H9 (cell line): ENCODE data around the gene CORO1C. TPM values are rescaled to one million over a fixed set of nuclear protein-coding genes. Genes with fewer than 3 reads are reported as not detected.

Source experiments
- DNase-seq: peaks from one replicate; pipeline ENCODE4 v3.0.0-alpha.2; 2017
- H2AFZ ChIP-seq: one replicate; pipeline ENCODE4 v1.6.1; 2013; ENCODE audit warnings: mild to moderate bottlenecking, low read length, control low read depth, moderate library complexity
- H2AK5ac ChIP-seq: 2 replicates; pipeline ENCODE4 v1.6.1; 2013; ENCODE audit warnings: low read length, control low read depth, mixed read lengths; ENCODE audit not compliant: insufficient read length
- H2BK120ac ChIP-seq: one replicate; pipeline ENCODE4 v1.6.1; 2013; ENCODE audit warnings: low read depth, mild to moderate bottlenecking, low read length, control low read depth, inconsistent platforms; ENCODE audit not compliant: poor library complexity, severe bottlenecking
- H2BK12ac ChIP-seq: 2 replicates; pipeline ENCODE4 v1.6.1; 2013; ENCODE audit warnings: low read length, control low read depth, mixed read lengths, low read depth; ENCODE audit not compliant: insufficient read length
- H2BK15ac ChIP-seq: 2 replicates; pipeline ENCODE4 v1.6.1; 2013; ENCODE audit warnings: low read depth, low read length, control low read depth
- H2BK20ac ChIP-seq: one replicate; pipeline ENCODE4 v1.6.1; 2013; ENCODE audit warnings: low read depth, mild to moderate bottlenecking, low read length, control low read depth, inconsistent platforms; ENCODE audit not compliant: poor library complexity, severe bottlenecking
- H2BK5ac ChIP-seq: 2 replicates; pipeline ENCODE4 v1.6.1; 2013; ENCODE audit warnings: low read length, control low read depth, mixed read lengths; ENCODE audit not compliant: insufficient read length
- H3K14ac ChIP-seq: 2 replicates; pipeline ENCODE4 v1.6.1; 2013; ENCODE audit warnings: low read length, control low read depth; ENCODE audit not compliant: insufficient read depth
- H3K18ac ChIP-seq: 2 replicates; pipeline ENCODE4 v1.6.1; 2013; ENCODE audit warnings: low read depth, mild to moderate bottlenecking, mixed read lengths, low read length, control low read depth; ENCODE audit not compliant: insufficient read length
- H3K23ac ChIP-seq: 2 replicates; pipeline ENCODE4 v1.6.1; 2013; ENCODE audit warnings: low read length, control low read depth, mixed read lengths, low read depth; ENCODE audit not compliant: insufficient read length
- H3K23me2 ChIP-seq: 2 replicates; pipeline ENCODE4 v1.6.1; 2013; ENCODE audit warnings: low read depth, mild to moderate bottlenecking, mixed read lengths, low read length, control low read depth; ENCODE audit not compliant: insufficient read length, poor library complexity, severe bottlenecking
- H3K27ac ChIP-seq: 2 replicates; pipeline ENCODE4 v1.5.1; 2013; ENCODE audit warnings: low read length, control low read depth, mixed read lengths, low read depth; ENCODE audit not compliant: insufficient read length
- H3K27me3 ChIP-seq: 2 replicates; pipeline ENCODE4 v1.6.1; 2013; ENCODE audit warnings: low read length, control low read depth, inconsistent platforms; ENCODE audit not compliant: insufficient read depth
- H3K4ac ChIP-seq: 2 replicates; pipeline ENCODE4 v1.6.1; 2013; ENCODE audit warnings: low read depth, mild to moderate bottlenecking, control low read depth, inconsistent platforms, low read length, moderate library complexity
- H3K4me1 ChIP-seq: 2 replicates; pipeline ENCODE4 v1.6.1; 2013; ENCODE audit warnings: low read length, control low read depth, inconsistent platforms; ENCODE audit not compliant: insufficient read depth
- H3K4me2 ChIP-seq: 2 replicates; pipeline ENCODE4 v1.6.1; 2013; ENCODE audit warnings: low read length, control low read depth, mixed read lengths; ENCODE audit not compliant: insufficient read length, insufficient read depth
- H3K56ac ChIP-seq: 2 replicates; pipeline ENCODE4 v1.6.1; 2013; ENCODE audit warnings: low read depth, mild to moderate bottlenecking, mixed read lengths, low read length, control low read depth; ENCODE audit not compliant: insufficient read length
- H3K79me1 ChIP-seq: 2 replicates; pipeline ENCODE4 v1.6.1; 2013; ENCODE audit warnings: low read depth, mild to moderate bottlenecking, moderate library complexity, low read length, control low read depth, inconsistent platforms; ENCODE audit not compliant: insufficient read depth, poor library complexity, severe bottlenecking
- H3K79me2 ChIP-seq: 2 replicates; pipeline ENCODE4 v1.6.1; 2013; ENCODE audit warnings: low read length, control low read depth, inconsistent platforms; ENCODE audit not compliant: insufficient read depth
- H3K9ac ChIP-seq: 2 replicates; pipeline ENCODE4 v1.6.1; 2013; ENCODE audit warnings: low read length, control low read depth, mixed read lengths; ENCODE audit not compliant: insufficient read length; ENCODE audit errors: extremely low read depth
- H3K9me3 ChIP-seq: one replicate; pipeline ENCODE4 v1.6.1; 2013; ENCODE audit warnings: low read depth, low read length, inconsistent platforms; ENCODE audit not compliant: control insufficient read depth
- H3T11ph ChIP-seq: one replicate; pipeline ENCODE4 v1.6.1; 2013; ENCODE audit warnings: mild to moderate bottlenecking, low read length, control low read depth, inconsistent platforms
- H4K20me1 ChIP-seq: one replicate; pipeline ENCODE4 v1.6.1; 2013; ENCODE audit not compliant: control insufficient read depth, insufficient read length, insufficient read depth
- H4K5ac ChIP-seq: 2 replicates; pipeline ENCODE4 v1.6.1; 2013; ENCODE audit warnings: low read depth, mild to moderate bottlenecking, mixed read lengths, low read length, control low read depth; ENCODE audit not compliant: insufficient read length
- H4K8ac ChIP-seq: replicated peaks from 2 replicates; pipeline ENCODE4 v1.6.1; 2013; ENCODE audit warnings: low read length, control low read depth, mixed read lengths, low read depth; ENCODE audit not compliant: insufficient read length
- H4K91ac ChIP-seq: 2 replicates; pipeline ENCODE4 v1.6.1; 2013; ENCODE audit warnings: low read depth, mild to moderate bottlenecking, moderate library complexity, mixed read lengths, low read length, control low read depth; ENCODE audit not compliant: insufficient read length
- H3K27ac Mint-ChIP-seq, 3 experiments: 2 replicates in 2 of 3; 3 replicates in 1 of 3; pipeline ENCODE4 v1.8.0; 2020 to 2021; ENCODE audit warnings: mixed read lengths in 3 of 3, mild to moderate bottlenecking in 1 of 3, moderate library complexity in 1 of 3
- H3K27me3 Mint-ChIP-seq: 2 replicates; pipeline ENCODE4 v1.8.0; 2021; ENCODE audit warnings: low read depth, mild to moderate bottlenecking, moderate library complexity, mixed read lengths
- H3K36me3 Mint-ChIP-seq, 3 experiments: 2 replicates in 2 of 3; 3 replicates in 1 of 3; pipeline ENCODE4 v1.8.0; 2020 to 2021; ENCODE audit warnings: low read depth in 3 of 3, mixed read lengths in 3 of 3; ENCODE audit not compliant: insufficient read depth in 1 of 3
- H3K4me1 Mint-ChIP-seq, 2 experiments: 2 replicates each; pipeline ENCODE4 v1.8.0; 2020; ENCODE audit warnings: mixed read lengths in 2 of 2
- H3K4me3 Mint-ChIP-seq, 2 experiments: 2 replicates in 1 of 2; 3 replicates in 1 of 2; pipeline ENCODE4 v1.8.0; 2020 to 2021; ENCODE audit warnings: mild to moderate bottlenecking in 2 of 2, mixed read lengths in 2 of 2, moderate library complexity in 1 of 2
- H3K9me3 Mint-ChIP-seq, 2 experiments: 2 replicates in 1 of 2; 3 replicates in 1 of 2; pipeline ENCODE4 v1.8.0; 2020; ENCODE audit warnings: mild to moderate bottlenecking in 2 of 2, mixed read lengths in 2 of 2, moderate library complexity in 1 of 2
- CTCF ChIP-seq: fragments of 200-600 bp; sonication (generic); conservative IDR thresholded peaks from 3 replicates; pipeline ENCODE4 v1.8.0; 2021; ENCODE audit warnings: antibody characterized with exemption, mild to moderate bottlenecking
- WGBS: extraction: QIAGEN DNeasy Blood & Tissue Kit; methylation state at CpG from one replicate; pipeline ENCODE4 v1.1.7; 2013; ENCODE audit warnings: missing lambda C conversion rate, low lambda C conversion rate, mixed read lengths; ENCODE audit not compliant: insufficient read length; ENCODE audit errors: extremely low coverage; 5-methylcytosine and 5-hydroxymethylcytosine counted together
- total RNA-seq: library from RNA; stranded (reverse); gene quantifications from 2 replicates; pipeline ENCODE4 v1.2.1, GENCODE V29; 2021

CORO1C gene
- total RNA-seq, 1 experiment from 2014 or later, result 154 TPM

- Histone ChIP-seq H3K4ac (no peak overlapping the region), H2BK5ac (no peak overlapping the region), H3K9me3 (no peaks in the 10 kb centered on the region), H3K9ac (no peak overlapping the region), H3K79me2 (no peaks in the 10 kb centered on the region), H2AK5ac (no peak overlapping the region), H2BK20ac (no peak overlapping the region), H4K8ac (no peak overlapping the region), H3K4me2 (no peak overlapping the region), H3K56ac (no peak overlapping the region), H3K14ac (no peak overlapping the region), H3K23me2 (no peaks in the 10 kb centered on the region), H2AFZ (no peak overlapping the region), H4K5ac (no peak overlapping the region), H3K23ac (no peak overlapping the region), H3K27me3 (no peaks in the 10 kb centered on the region), H3K18ac (no peak overlapping the region), H4K20me1 (no peaks in the 10 kb centered on the region), H3T11ph (no peak overlapping the region), H2BK120ac (no peak overlapping the region), H2BK12ac (no peak overlapping the region), H3K79me1 (no peaks in the 10 kb centered on the region), H3K27ac (no peak overlapping the region), H2BK15ac (no peak overlapping the region), H4K91ac (no peak overlapping the region), H3K4me1 (no peaks in the 10 kb centered on the region)
- Mint-ChIP-seq H3K36me3 (no peaks in the 10 kb centered on the region), H3K27ac (no peak overlapping the region; a peak in 1 of 7 replicates), H3K27me3 (peaks cover 2% of the 10 kb centered on the region), H3K4me3 (no peak overlapping the region), H3K9me3 (no peaks in the 10 kb centered on the region; a peak in 1 of 5 replicates), H3K4me1 (peaks cover 16 to 25% of the 10 kb centered on the region in 2 experiments)
- WGBS, result no CpG with 5 or more reads among the region's 4 CpGs
- no peak for DNase-seq
- TF ChIP-seq CTCF, result no peak
These were observed 127.6 kb downstream of the CORO1C start for GRCh38 chr12:108603743-108604142.
